Measurements from ENCODE around the gene CBX7.
A peak's percentile ranks its signal among the peaks of the same experiment; 100 is the strongest.
"Not testable (repeated sequence)": the region's sequence is repeated elsewhere in the genome, so short reads cannot be mapped to it uniquely, and the experiment has no call there.

CBX7 gene

GRCh38 chr22:39172265-39173049, 20.0 kb upstream of the CBX7 start:
- H3K4me3 ChIP-seq (ENCODE audit: low read length); H3K27ac ChIP-seq (ENCODE audit: low read length); H3K27me3 ChIP-seq (ENCODE audit: control insufficient read depth, insufficient read depth, low read length); H3K9ac ChIP-seq (ENCODE audit: low read length); H3K9me3 ChIP-seq (ENCODE audit: control insufficient read depth, low read depth, low read length); H3K36me3 ChIP-seq (ENCODE audit: control insufficient read depth, low read depth, low read length): not testable (repeated sequence)
- peaks cover 44% of the 10 kb centered on the region for H3K4me1 ChIP-seq (ENCODE audit: control insufficient read depth, low read depth, low read length)

DNA sequence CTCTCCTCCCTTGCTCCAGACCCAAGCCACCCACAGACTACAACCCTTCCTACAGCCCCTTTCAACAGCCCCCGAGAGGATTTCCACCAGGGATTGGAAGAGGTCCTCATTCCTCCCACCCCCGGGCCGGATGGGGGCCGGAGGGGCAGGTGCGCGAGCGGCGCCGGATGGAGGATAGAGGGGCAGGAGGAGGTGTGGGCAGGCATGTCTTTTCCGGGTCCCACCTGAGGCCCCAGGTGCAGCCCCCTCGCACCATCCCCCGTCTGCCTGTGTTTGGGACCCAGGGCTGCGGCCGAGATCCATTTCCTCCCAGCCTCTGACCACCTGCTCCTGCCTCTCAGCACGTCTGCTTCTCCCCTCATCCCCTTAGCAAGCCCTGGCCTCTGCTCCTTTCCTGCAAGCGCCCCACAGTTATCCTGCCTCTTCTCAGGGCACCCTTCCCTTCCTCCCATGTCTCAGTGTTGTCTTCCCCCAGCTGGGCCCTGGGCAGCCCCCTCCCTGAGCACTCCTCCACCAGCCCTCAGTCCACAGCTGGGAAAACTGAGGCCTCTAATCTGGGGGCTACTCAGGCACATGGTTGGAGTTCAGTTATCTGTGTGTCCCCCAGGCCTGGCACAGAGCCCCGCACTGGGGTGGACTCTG, 19.3 kb upstream of the CBX7 start:
- no peaks in the 10 kb centered on the region for H3K27me3 ChIP-seq (ENCODE audit: control insufficient read depth, insufficient read depth, low read length)
- H3K9me3 ChIP-seq (ENCODE audit: control insufficient read depth, low read depth, low read length), result no peaks in the 10 kb centered on the region
- H3K36me3 ChIP-seq (ENCODE audit: control insufficient read depth, low read depth, low read length), result no peaks in the 10 kb centered on the region
- no peak overlapping the region for H3K9ac ChIP-seq (ENCODE audit: low read length)
- no peak overlapping the region for H3K27ac ChIP-seq (ENCODE audit: low read length)
- H3K4me1 ChIP-seq (ENCODE audit: control insufficient read depth, low read depth, low read length), result peaks cover 40% of the 10 kb centered on the region
- no peak overlapping the region for H3K4me3 ChIP-seq (ENCODE audit: low read length)

DNA sequence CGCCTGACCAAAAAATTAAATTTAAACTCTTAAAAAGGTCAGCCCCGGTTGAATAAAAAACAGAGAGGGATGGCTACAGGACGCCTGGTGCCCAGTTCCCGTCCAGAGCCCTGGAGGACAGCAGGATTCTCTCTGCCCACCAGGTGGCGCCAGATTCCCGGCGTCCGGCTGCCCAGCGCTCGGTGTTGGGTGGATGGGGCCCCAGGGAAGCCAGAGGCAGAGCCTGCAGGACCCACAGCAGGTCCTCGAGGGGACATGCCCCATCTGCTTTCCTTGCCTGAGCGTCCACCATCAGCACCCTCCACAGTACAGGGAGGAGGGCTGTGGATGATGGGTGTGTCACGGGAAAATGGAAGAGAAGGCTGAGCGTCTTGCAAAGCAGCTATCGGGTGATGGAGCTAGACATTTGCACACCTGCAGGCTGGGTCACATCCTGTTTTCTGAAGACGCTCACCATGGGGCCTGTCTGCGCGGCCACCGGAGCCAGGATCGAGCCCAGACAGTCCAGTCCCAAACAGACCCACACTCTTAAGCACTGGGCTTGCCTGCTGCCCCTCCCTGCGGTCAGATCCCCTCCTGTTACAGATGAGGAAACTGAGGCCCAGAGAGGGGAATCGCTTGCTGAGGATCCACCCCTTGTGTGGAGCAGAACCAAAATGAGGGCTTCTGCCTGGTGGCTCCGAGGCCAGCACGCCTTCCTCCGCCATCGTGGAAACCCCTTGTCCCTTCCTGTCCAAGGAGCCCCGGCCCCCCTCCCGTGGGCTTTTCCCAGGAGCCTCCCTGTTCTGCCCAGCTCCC, 18.5 kb upstream of the CBX7 start:
- Histone ChIP-seq H3K4me1 (ENCODE audit: control insufficient read depth, low read depth, low read length) (peaks cover 34% of the 10 kb centered on the region), H3K36me3 (ENCODE audit: control insufficient read depth, low read depth, low read length) (no peaks in the 10 kb centered on the region), H3K4me3 (ENCODE audit: low read length) (no peak overlapping the region), H3K27me3 (ENCODE audit: control insufficient read depth, insufficient read depth, low read length) (no peaks in the 10 kb centered on the region), H3K9me3 (ENCODE audit: control insufficient read depth, low read depth, low read length) (no peaks in the 10 kb centered on the region), H3K27ac (ENCODE audit: low read length) (no peak overlapping the region), H3K9ac (ENCODE audit: low read length) (no peak overlapping the region)

- Histone ChIP-seq H3K4me1 (ENCODE audit: control insufficient read depth, low read depth, low read length) (peaks cover 24% of the 10 kb centered on the region), H3K27ac (ENCODE audit: low read length) (no peak overlapping the region), H3K36me3 (ENCODE audit: control insufficient read depth, low read depth, low read length) (no peaks in the 10 kb centered on the region), H3K27me3 (ENCODE audit: control insufficient read depth, insufficient read depth, low read length) (no peaks in the 10 kb centered on the region), H3K9me3 (ENCODE audit: control insufficient read depth, low read depth, low read length) (no peaks in the 10 kb centered on the region), H3K9ac (ENCODE audit: low read length) (no peak overlapping the region), H3K4me3 (ENCODE audit: low read length) (no peak overlapping the region)
Observed at GRCh38 chr22:39169797-39170466, 17.5 kb upstream of the CBX7 start.

DNA sequence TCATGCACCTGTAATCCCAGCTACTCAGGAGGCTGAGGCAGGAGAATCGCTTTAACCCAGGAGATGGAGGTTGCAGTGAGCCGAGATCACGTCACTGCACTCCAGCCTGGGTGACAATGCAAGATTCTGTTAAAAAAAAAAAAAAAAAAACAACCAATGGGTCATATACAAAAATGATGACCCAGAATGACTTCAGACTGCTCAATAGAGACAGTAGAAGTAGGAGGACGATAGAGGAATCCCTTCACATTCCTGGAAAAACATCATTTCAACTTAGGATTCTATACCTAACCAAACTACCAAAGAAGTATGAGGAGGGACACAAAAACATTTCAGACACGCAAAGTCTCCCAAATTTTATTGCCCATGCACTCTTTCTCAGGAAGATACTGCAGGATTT, 14.1 kb upstream of the CBX7 start:
- Histone ChIP-seq H3K9ac (ENCODE audit: low read length) (no peak overlapping the region), H3K27ac (ENCODE audit: low read length) (no peak overlapping the region), H3K9me3 (ENCODE audit: control insufficient read depth, low read depth, low read length) (no peaks in the 10 kb centered on the region), H3K36me3 (ENCODE audit: control insufficient read depth, low read depth, low read length) (no peaks in the 10 kb centered on the region), H3K4me1 (ENCODE audit: control insufficient read depth, low read depth, low read length) (peaks cover 7% of the 10 kb centered on the region), H3K27me3 (ENCODE audit: control insufficient read depth, insufficient read depth, low read length) (no peaks in the 10 kb centered on the region), H3K4me3 (ENCODE audit: low read length) (no peak overlapping the region)

GRCh38 chr22:39156093-39156492, 3.6 kb upstream of the CBX7 start:
- not testable (repeated sequence) for H3K4me3 ChIP-seq (ENCODE audit: low read length); H3K27ac ChIP-seq (ENCODE audit: low read length); H3K9ac ChIP-seq (ENCODE audit: low read length); H3K9me3 ChIP-seq (ENCODE audit: control insufficient read depth, low read depth, low read length); H3K36me3 ChIP-seq (ENCODE audit: control insufficient read depth, low read depth, low read length); H3K4me1 ChIP-seq (ENCODE audit: control insufficient read depth, low read depth, low read length)
- peaks cover 29% of the 10 kb centered on the region for H3K27me3 ChIP-seq (ENCODE audit: control insufficient read depth, insufficient read depth, low read length)

DNA sequence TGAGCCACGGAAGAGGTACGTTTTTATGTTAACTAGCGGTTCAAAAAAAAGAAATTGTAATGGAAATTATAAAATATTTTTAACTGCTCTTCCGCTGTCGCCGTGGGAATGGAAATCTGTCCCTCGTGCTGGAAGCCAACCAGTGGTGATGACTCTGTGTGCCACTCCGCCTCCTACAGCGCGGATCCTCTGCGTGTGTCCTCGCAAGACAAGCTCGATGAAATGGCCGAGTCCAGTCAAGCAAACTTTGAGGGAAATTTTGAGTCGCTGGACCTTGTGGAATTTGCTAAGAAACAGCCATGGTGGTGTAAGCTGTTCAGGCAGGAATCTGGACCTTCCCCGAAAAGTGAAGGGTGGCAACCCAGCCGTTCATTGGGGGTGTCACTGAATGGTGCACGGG, 2.9 kb upstream of the CBX7 start:
- Histone ChIP-seq H3K27ac (ENCODE audit: low read length) (no peak overlapping the region), H3K9ac (ENCODE audit: low read length) (no peak overlapping the region)

GRCh38 chr22:39153220-39153717, 789 bp upstream of the CBX7 start:
- H3K36me3 ChIP-seq (ENCODE audit: control insufficient read depth, low read depth, low read length), result no peaks in the 10 kb centered on the region
- H3K27ac ChIP-seq (ENCODE audit: low read length), result no peak overlapping the region
- H3K9me3 ChIP-seq (ENCODE audit: control insufficient read depth, low read depth, low read length), result no peaks in the 10 kb centered on the region
- H3K4me3 ChIP-seq (ENCODE audit: low read length), result peak overlapping the region; percentile 61
- peaks cover 29% of the 10 kb centered on the region for H3K27me3 ChIP-seq (ENCODE audit: control insufficient read depth, insufficient read depth, low read length)
- no peak overlapping the region for H3K9ac ChIP-seq (ENCODE audit: low read length)
- H3K4me1 ChIP-seq (ENCODE audit: control insufficient read depth, low read depth, low read length), result peaks cover 3% of the 10 kb centered on the region

More for the DNA sequence above, 2.9 kb upstream of the CBX7 start:
- Histone ChIP-seq H3K36me3 (ENCODE audit: control insufficient read depth, low read depth, low read length) (no peaks in the 10 kb centered on the region), H3K9me3 (ENCODE audit: control insufficient read depth, low read depth, low read length) (no peaks in the 10 kb centered on the region), H3K4me3 (ENCODE audit: low read length) (no peak overlapping the region), H3K4me1 (ENCODE audit: control insufficient read depth, low read depth, low read length) (no peaks in the 10 kb centered on the region), H3K27me3 (ENCODE audit: control insufficient read depth, insufficient read depth, low read length) (peaks cover 29% of the 10 kb centered on the region)

DNA sequence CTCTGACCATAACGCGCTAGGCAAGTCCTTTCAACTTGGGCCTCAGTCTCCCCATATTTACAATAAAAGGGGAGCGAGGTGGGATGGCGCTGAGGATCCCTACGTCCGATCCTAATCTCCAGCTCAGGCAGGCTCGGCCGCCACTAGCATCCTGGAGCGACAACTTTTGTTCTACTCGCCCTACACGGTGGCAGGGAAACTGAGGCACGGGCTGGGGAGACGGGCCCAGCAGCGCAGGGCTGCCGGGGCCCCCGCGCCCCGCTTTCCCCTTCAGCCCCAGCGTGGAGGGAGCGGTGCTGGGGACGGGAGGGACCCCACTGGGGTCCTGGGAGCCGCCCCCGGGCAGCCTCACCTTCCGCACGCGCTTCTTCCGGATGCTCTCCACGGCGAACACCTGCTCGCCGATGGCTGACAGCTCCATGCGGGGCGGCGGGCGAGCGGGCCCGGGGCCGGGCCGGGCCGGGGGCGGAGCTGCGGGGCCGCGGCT, 413 bp downstream of the CBX7 start:
- no peak overlapping the region for H3K9ac ChIP-seq (ENCODE audit: low read length)

DNA sequence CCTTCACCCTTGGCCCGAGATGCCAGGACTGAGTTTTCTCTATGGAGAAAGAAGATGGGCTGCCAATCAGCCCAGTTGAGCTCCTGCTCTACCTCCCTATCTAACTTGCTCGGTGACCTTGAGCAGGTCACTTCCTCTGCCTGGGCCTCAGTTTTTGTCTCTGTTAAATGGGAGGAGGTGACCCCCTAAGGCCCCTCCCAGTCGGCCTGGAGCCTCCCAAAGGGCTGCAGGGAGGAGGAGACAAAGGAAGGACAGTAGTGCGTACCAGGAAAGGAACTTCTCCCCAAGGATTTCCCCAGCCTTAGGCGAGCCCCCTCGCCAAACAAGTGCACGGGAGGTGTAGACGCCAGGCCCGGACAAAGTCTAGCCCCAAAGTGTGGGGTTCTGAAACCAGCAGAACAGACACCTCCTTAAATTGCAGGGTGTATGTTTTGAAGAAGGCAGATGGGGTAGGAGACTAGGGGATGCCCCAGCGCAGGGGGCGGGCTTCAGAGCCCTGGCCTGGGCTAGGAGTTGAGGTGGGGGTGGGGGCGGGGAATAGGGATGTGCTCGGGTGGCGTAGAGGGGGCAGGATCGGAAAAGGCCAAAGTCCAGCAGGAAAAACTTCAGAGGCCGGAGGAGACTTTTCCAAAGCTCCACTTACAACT, 1.0 kb downstream of the CBX7 start:
- Histone ChIP-seq H3K36me3 (ENCODE audit: control insufficient read depth, low read depth, low read length) (no peaks in the 10 kb centered on the region), H3K27me3 (ENCODE audit: control insufficient read depth, insufficient read depth, low read length) (peaks cover 29% of the 10 kb centered on the region), H3K4me3 (ENCODE audit: low read length) (peak overlapping the region; percentile 50), H3K4me1 (ENCODE audit: control insufficient read depth, low read depth, low read length) (peaks cover 8% of the 10 kb centered on the region), H3K9me3 (ENCODE audit: control insufficient read depth, low read depth, low read length) (no peaks in the 10 kb centered on the region), H3K27ac (ENCODE audit: low read length) (no peak overlapping the region), H3K9ac (ENCODE audit: low read length) (no peak overlapping the region)

More for the DNA sequence above, 413 bp downstream of the CBX7 start:
- H3K27me3 ChIP-seq (ENCODE audit: control insufficient read depth, insufficient read depth, low read length), result peaks cover 29% of the 10 kb centered on the region
- H3K36me3 ChIP-seq (ENCODE audit: control insufficient read depth, low read depth, low read length), result no peaks in the 10 kb centered on the region
- peaks cover 8% of the 10 kb centered on the region for H3K4me1 ChIP-seq (ENCODE audit: control insufficient read depth, low read depth, low read length)
- peak overlapping the region; percentile 50 for H3K4me3 ChIP-seq (ENCODE audit: low read length)
- H3K9me3 ChIP-seq (ENCODE audit: control insufficient read depth, low read depth, low read length), result no peaks in the 10 kb centered on the region
- H3K27ac ChIP-seq (ENCODE audit: low read length), result no peak overlapping the region

Data from iPS-18a (cell line).